Spinal cord (tissue), 10 donors: ENCODE results near the gene RNF145. TPM values are rescaled to one million over a fixed set of nuclear protein-coding genes. Genes with fewer than 3 reads are reported as not detected.

ENCODE experiments used
- DNase-seq, 6 donors: peaks; one replicate each; pipeline versions ENCODE4 v3.0.0 to v3.0.0-alpha.2; 2013 to 2015; ENCODE audit warnings: low spot score in 6 of 6, low read depth in 4 of 6
- H3K27ac ChIP-seq: one replicate; pipeline ENCODE4 v1.5.1; 2013; ENCODE audit warnings: low read depth, low read length, control low read depth
- H3K27me3 ChIP-seq: one replicate; pipeline ENCODE4 v1.6.1; 2013; ENCODE audit warnings: low read length; ENCODE audit not compliant: control insufficient read depth, insufficient read depth
- H3K36me3 ChIP-seq: one replicate; pipeline ENCODE4 v1.6.1; 2013; ENCODE audit warnings: low read length; ENCODE audit not compliant: control insufficient read depth, insufficient read depth
- H3K4me1 ChIP-seq: one replicate; pipeline ENCODE4 v1.6.1; 2013; ENCODE audit warnings: low read length; ENCODE audit not compliant: control insufficient read depth, insufficient read depth
- H3K4me3 ChIP-seq: one replicate; pipeline ENCODE4 v1.5.1; 2013; ENCODE audit warnings: low read depth, low read length, control low read depth
- H3K9me3 ChIP-seq: one replicate; pipeline ENCODE4 v1.6.1; 2013; ENCODE audit warnings: low read length; ENCODE audit not compliant: control insufficient read depth, insufficient read depth
- WGBS: methylation state at CpG from one replicate; pipeline ENCODE4 v1.1.5; 2013; ENCODE audit warnings: missing lambda C conversion rate; ENCODE audit not compliant: insufficient coverage; 5-methylcytosine and 5-hydroxymethylcytosine counted together
- polyA plus RNA-seq, 2 donors: library from polyadenylated mRNA; unstranded; fragments of 120-200 nt; gene quantifications; one replicate each; pipeline ENCODE4 v1.2.1, GENCODE V29; 2013; ENCODE audit not compliant: insufficient read length in 2 of 2
- total RNA-seq, 2 donors: library from RNA; depleted of rRNA in 1 of 2; stranded (reverse); fragments of 120-200 nt in 1 of 2; fragments of >200 nt in 1 of 2; gene quantifications; one replicate each; pipeline versions ENCODE4 v1.2.3 to v1.2.4, GENCODE V29; 2013 to 2014
- donor health status: healthy.

Gene RNF145
- total and polyA plus RNA-seq, 4 donors: 52.2 to 105 (median 85.6) TPM

GRCh38 chr5:159211729-159212174 is 2.4 kb upstream of the RNF145 start:
- Histone ChIP-seq H3K36me3 (no peaks in the 10 kb centered on the region), H3K4me3 (no peak overlapping the region), H3K9me3 (no peaks in the 10 kb centered on the region), H3K27ac (no peak overlapping the region), H3K27me3 (no peaks in the 10 kb centered on the region), H3K4me1 (peaks cover 10% of the 10 kb centered on the region)
- WGBS: no CpG with 5 or more reads among the region's 4 CpGs
- peak in 1 of 6 donors; percentile 71 for DNase-seq

GRCh38 chr5:159210846-159211245 is 1.5 kb upstream of the RNF145 start:
- no peaks in the 10 kb centered on the region for H3K9me3 ChIP-seq
- DNase-seq: no peak
- no peak overlapping the region for H3K27ac ChIP-seq
- peaks cover 10% of the 10 kb centered on the region for H3K4me1 ChIP-seq
- H3K36me3 ChIP-seq: no peaks in the 10 kb centered on the region
- H3K27me3 ChIP-seq: no peaks in the 10 kb centered on the region
- H3K4me3 ChIP-seq: no peak overlapping the region
- WGBS: no CpG with 5 or more reads among the region's 1 CpG

GRCh38 chr5:159210210-159210661 is 883 bp upstream of the RNF145 start:
- Histone ChIP-seq H3K36me3 (no peaks in the 10 kb centered on the region), H3K27me3 (no peaks in the 10 kb centered on the region), H3K27ac (no peak overlapping the region), H3K9me3 (no peaks in the 10 kb centered on the region), H3K4me3 (no peak overlapping the region), H3K4me1 (peaks cover 10% of the 10 kb centered on the region)
- WGBS: 41% methylated on average over 2 of the region's 4 CpGs
- no peak for DNase-seq

- Histone ChIP-seq H3K27me3 (no peaks in the 10 kb centered on the region), H3K4me3 (peak overlapping the region; percentile 90), H3K9me3 (no peaks in the 10 kb centered on the region), H3K4me1 (peaks cover 15% of the 10 kb centered on the region), H3K27ac (peak overlapping the region; percentile 96), H3K36me3 (no peaks in the 10 kb centered on the region)
- peak in 4 of 6 donors; percentile 7 to 77 (median 50) for DNase-seq
- WGBS: 0% methylated on average over 60 of the region's 65 CpGs
Measured at GRCh38 chr5:159208514-159209437, 577 bp downstream of the RNF145 start.

- H3K36me3 ChIP-seq: no peaks in the 10 kb centered on the region
- peaks cover 15% of the 10 kb centered on the region for H3K4me1 ChIP-seq
- DNase-seq: peak; percentile 44 to 93 (median 62)
- peak overlapping the region; percentile 96 for H3K27ac ChIP-seq
- no peaks in the 10 kb centered on the region for H3K27me3 ChIP-seq
- under 1% methylated on average over 34 of the region's 35 CpGs for WGBS
- no peaks in the 10 kb centered on the region for H3K9me3 ChIP-seq
- H3K4me3 ChIP-seq: peak overlapping the region; percentile 90
Measured at GRCh38 chr5:159207686-159208513, 1.5 kb downstream of the RNF145 start.

- Histone ChIP-seq H3K9me3 (no peaks in the 10 kb centered on the region), H3K4me1 (peaks cover 15% of the 10 kb centered on the region), H3K27ac (peak overlapping the region; percentile 96), H3K4me3 (peak overlapping the region; percentile 90), H3K27me3 (no peaks in the 10 kb centered on the region), H3K36me3 (no peaks in the 10 kb centered on the region)
- DNase-seq: no peak
- WGBS: 0% methylated on average over 1 of the region's 5 CpGs
Measured at GRCh38 chr5:159207222-159207685, 2.1 kb downstream of the RNF145 start.

GRCh38 chr5:159206818-159207217 is 2.5 kb downstream of the RNF145 start:
- H3K27me3 ChIP-seq: no peaks in the 10 kb centered on the region
- H3K9me3 ChIP-seq: no peaks in the 10 kb centered on the region
- no CpG with 5 or more reads among the region's 2 CpGs for WGBS
- peaks cover 15% of the 10 kb centered on the region for H3K4me1 ChIP-seq
- DNase-seq: no peak
- no peak overlapping the region for H3K4me3 ChIP-seq
- H3K36me3 ChIP-seq: no peaks in the 10 kb centered on the region
- peak overlapping the region; percentile 96 for H3K27ac ChIP-seq

GRCh38 chr5:159206368-159206767 is 3.0 kb downstream of the RNF145 start:
- DNase-seq: no peak
- peaks cover 15% of the 10 kb centered on the region for H3K4me1 ChIP-seq

GRCh38 chr5:159203351-159203750 is 6.0 kb downstream of the RNF145 start:
- no peaks in the 10 kb centered on the region for H3K27me3 ChIP-seq
- H3K9me3 ChIP-seq: no peaks in the 10 kb centered on the region
- H3K4me1 ChIP-seq: peaks cover 10% of the 10 kb centered on the region
- WGBS: no CpG with 5 or more reads among the region's 2 CpGs
- H3K36me3 ChIP-seq: no peaks in the 10 kb centered on the region
- H3K27ac ChIP-seq: no peak overlapping the region
- no peak overlapping the region for H3K4me3 ChIP-seq
- no peak for DNase-seq

More at GRCh38 chr5:159206368-159206767, 3.0 kb downstream of the RNF145 start:
- Histone ChIP-seq H3K27ac (peak overlapping the region; percentile 96), H3K36me3 (no peaks in the 10 kb centered on the region), H3K9me3 (no peaks in the 10 kb centered on the region), H3K4me3 (no peak overlapping the region), H3K27me3 (no peaks in the 10 kb centered on the region)
- no CpG with 5 or more reads among the region's 2 CpGs for WGBS
